HG03520 (cell line): ENCODE data around the gene HSPBP1.

Experiments
- ATAC-seq: cut with Tn5 transposase; IDR thresholded peaks from one replicate; pipeline ENCODE4 v1.9.1; 2021; ENCODE audit warnings: mild to moderate bottlenecking, moderate library complexity; ENCODE audit not compliant: unreplicated experiment

The HSPBP1 gene

DNA sequence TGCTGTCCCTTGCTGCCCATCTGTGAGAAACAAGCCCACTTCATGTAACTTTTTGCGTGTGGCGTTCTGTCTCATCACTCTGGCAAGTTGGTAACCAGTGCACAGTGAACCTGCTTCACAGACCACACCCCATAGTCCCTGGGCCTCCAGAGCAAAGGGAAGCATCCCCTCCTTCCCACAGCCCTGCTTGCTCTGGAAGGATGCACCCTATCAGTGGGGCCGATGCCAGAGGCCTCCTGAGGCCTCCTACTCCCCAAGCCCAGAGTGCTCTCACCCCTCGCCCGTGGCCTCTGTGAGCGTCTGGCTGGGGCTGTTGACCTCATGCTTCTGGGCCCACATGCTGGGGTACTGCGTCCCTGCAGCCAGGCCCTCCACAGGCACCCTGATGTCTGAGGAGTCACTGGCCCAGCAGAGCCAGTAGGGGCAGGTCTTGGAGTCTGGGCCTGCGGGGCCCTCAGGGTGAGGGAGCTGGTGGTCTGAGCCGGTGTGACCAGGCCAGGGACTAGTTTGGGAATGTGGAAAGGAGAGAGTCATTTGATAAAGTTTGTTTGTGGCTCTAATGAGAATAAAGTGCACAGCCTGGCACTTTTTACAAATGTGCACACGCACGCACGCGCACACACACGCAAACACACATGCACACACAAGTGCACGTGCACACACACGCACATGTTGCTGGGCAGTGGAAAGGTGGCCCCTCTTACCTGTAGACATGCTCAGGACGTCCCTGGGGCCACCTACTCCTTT is 56.4 kb downstream of the HSPBP1 start:
- ATAC-seq, result no peak

DNA sequence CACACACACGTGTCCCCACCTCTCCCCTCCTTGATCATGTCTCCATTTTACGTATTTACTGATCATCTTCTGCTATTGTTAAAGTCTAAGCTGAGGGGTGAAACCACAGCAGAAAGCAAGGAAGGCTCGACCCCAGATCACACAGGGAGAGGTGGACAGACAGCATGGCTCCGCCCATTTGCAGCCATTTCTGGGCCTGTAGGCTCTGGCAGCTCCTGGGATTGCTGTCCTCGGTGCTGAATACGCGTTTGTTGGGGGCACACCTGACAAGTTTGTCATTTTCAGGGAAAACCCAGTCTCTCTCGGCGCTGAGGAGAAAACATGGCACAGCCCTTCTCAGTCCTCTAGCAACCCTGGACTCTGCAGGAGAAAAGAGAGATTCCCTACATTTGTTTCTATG is 59.4 kb downstream of the HSPBP1 start:
- ATAC-seq, result no peak

DNA sequence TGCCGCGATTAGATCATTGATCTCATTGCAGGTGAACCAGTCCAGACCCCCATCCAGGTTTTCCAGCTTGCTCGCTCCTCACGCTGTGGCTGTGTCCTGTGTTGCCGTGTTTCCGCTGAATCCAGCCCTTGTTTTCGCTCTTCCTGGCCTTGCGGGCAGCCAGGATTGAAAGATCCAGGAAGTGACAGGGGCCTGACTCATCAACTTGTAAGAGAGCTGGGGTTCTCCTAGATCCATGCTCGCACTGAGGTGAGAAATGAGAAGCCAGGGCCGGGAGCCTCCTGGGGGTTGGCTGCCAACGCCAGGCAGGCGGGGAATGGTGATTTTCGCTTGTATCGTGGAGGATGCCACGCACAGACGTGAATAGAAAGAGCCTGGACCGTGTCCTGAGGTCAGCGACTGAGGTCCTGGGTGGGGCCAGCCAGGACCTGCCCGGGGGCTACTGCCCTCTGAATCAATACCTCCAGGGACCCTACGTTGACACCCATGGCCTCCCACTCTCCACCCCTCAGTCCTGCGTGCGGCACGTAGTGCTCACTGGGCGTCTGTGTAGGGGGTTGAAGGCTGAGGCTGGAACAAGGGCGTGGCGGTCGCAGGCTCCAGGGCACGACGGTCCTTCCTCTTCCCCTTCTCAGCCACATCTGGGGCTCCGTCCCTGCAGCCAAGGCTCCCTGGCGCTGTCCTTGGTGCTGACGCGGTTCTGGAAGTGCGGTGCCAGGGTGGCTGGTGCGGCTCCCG is 63.3 kb downstream of the HSPBP1 start:
- ATAC-seq, result no peak

DNA sequence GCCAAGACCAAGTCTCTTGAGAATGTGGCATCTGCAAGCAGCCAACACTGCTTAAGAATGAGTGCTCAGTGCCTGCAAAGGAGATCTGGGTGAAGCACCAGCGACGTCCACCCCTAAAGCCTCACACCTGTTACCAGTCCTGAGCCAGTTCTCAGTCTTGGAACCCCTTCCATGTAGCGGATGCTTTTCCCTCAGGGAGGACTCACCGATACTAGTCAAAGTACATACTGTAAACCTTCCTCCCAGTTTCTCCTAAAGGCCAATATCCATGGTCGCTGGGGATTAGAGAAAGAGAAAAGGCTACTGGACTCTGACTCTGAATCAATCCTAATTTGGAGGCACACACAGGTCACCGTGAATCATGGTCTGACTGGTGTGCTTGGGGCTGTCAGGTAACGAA is 66.4 kb downstream of the HSPBP1 start:
- no peak for ATAC-seq

DNA sequence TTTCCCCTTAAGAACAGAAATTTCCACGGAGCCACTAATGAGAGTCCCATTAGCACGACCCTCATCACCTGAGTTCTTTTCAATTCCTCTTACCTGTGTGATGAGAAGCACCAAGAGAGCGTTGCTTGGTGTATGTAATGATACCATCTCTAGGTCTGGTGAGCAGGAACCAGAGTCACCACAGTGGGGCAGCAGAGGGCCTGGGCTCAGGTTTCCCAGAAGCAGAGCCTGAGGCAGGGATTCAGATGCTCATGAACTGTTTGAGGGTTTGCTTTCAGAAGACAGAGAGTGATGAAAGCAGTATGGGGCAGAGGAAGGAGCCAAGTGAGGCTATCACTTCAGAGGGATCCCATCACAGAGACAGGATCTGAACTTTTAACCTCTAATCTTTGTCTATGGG is 67.5 kb downstream of the HSPBP1 start:
- no peak for ATAC-seq
